ENCODE results near the gene ARHGEF7. TPM values are rescaled to one million over a fixed set of nuclear protein-coding genes. Genes with fewer than 3 reads are reported as not detected.

Gene ARHGEF7
- polyA plus RNA-seq, 1 experiment: 40.3 TPM

- DNase-seq (ENCODE audit: low read depth, low spot score): no peak
- Histone ChIP-seq H3K27ac (ENCODE audit: low read depth, low read length) (no peak overlapping the region), H3K4me3 (ENCODE audit: low read depth, low read length) (no peak overlapping the region), H3K9me3 (ENCODE audit: control insufficient read depth, insufficient read depth, low read length) (peaks cover 8% of the 10 kb centered on the region; the same call in 1 of the 2 replicates), H3K27me3 (ENCODE audit: control insufficient read depth, insufficient read depth, low read length) (no peaks in the 10 kb centered on the region)
- ChIA-PET POLR2A (no interaction called here), CTCF (no interaction called here)
- no peak for TF ChIP-seq CTCF (IDR thresholded peaks at IDR 0.05; ENCODE audit: low read depth, low read length)
Observed at GRCh38 chr13:111318386-111318785, 203.3 kb downstream of the ARHGEF7 start.

- ChIA-PET POLR2A (no interaction called here), CTCF (no interaction called here)
- no peak for TF ChIP-seq CTCF (IDR thresholded peaks at IDR 0.05; ENCODE audit: low read depth, low read length)
- no peak overlapping the region for H3K4me3 ChIP-seq (ENCODE audit: low read depth, low read length)
- H3K27me3 ChIP-seq (ENCODE audit: control insufficient read depth, insufficient read depth, low read length): peaks cover 3% of the 10 kb centered on the region
- no peaks in the 10 kb centered on the region; the same call in 1 of the 2 replicates for H3K9me3 ChIP-seq (ENCODE audit: control insufficient read depth, insufficient read depth, low read length)
- no peak for DNase-seq (ENCODE audit: low read depth, low spot score)
- no peak overlapping the region for H3K27ac ChIP-seq (ENCODE audit: low read depth, low read length)
Observed at GRCh38 chr13:111319521-111319920, 204.4 kb downstream of the ARHGEF7 start.

GRCh38 chr13:111319998-111320911 lies 205.1 kb downstream of the ARHGEF7 start, which contains the start of gene TEX29:
Gene TEX29 (plus strand): TSS chr13:111320642. CDS start chr13:111320891, 249 bp downstream.
- Histone ChIP-seq H3K27me3 (ENCODE audit: control insufficient read depth, insufficient read depth, low read length) (peaks cover 5% of the 10 kb centered on the region), H3K4me3 (ENCODE audit: low read depth, low read length) (no peak within 1 kb of the TSS), H3K27ac (ENCODE audit: low read depth, low read length) (no peak within 1 kb of the TSS), H3K9me3 (ENCODE audit: control insufficient read depth, insufficient read depth, low read length) (no peaks in the 10 kb centered on the region; the same call in 1 of the 2 replicates)
- no peak for DNase-seq (ENCODE audit: low read depth, low spot score)
- TF ChIP-seq CTCF (IDR thresholded peaks at IDR 0.05; ENCODE audit: low read depth, low read length): no peak
- ChIA-PET CTCF (no interaction called here), POLR2A (no interaction called here)

- no peak for DNase-seq (ENCODE audit: low read depth, low spot score)
- POLR2A ChIA-PET: no interaction called here
- CTCF ChIA-PET: no interaction called here
Observed at GRCh38 chr13:111322001-111322915, 207.1 kb downstream of the ARHGEF7 start.

More at GRCh38 chr13:111322001-111322915, 207.1 kb downstream of the ARHGEF7 start:
- no peak for TF ChIP-seq CTCF (IDR thresholded peaks at IDR 0.05; ENCODE audit: low read depth, low read length)
- H3K4me3 ChIP-seq (ENCODE audit: low read depth, low read length): no peak overlapping the region
- H3K27me3 ChIP-seq (ENCODE audit: control insufficient read depth, insufficient read depth, low read length): peaks cover 5% of the 10 kb centered on the region
- peaks cover 4% of the 10 kb centered on the region; the same call in 1 of the 2 replicates for H3K9me3 ChIP-seq (ENCODE audit: control insufficient read depth, insufficient read depth, low read length)
- no peak overlapping the region for H3K27ac ChIP-seq (ENCODE audit: low read depth, low read length)

Data from AG04450 (cell line).